Measurements from ENCODE around the gene SUSD5.
"Not testable (repeated sequence)": the region's sequence is repeated elsewhere in the genome, so short reads cannot be mapped to it uniquely, and the experiment has no call there.

SUSD5 gene

DNA sequence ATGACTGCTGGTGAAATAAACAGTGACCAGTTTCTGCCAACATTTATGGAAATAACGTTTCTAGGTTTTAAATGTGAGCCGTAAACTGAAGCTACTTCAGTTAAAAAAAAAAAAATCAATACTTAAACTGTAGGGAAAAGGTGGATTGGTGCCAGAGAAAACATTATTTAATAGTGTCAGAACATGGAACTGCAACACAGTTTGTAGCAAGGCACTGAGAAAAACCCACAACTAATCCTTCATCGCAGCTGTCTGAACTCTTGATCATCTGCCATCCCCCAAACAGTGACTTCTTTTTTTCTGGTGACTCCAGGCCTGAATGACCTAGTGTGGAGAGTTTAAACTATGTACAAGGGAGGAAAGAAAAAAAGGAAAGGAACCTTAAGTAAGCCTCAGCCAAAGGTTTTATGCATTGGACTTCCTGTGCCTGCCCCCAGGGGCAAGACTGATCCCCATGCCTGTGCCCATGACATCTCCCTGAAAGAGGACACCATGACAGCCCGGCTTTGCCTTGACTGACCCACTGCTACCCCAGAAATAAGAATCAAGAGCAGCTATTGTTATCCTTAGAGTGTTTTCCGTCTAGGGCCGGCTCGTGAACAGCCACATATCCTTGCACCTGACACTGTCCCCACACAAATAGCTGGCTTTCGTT lies 71.7 kb downstream of the SUSD5 start:
- DNase-seq = no peak

DNA sequence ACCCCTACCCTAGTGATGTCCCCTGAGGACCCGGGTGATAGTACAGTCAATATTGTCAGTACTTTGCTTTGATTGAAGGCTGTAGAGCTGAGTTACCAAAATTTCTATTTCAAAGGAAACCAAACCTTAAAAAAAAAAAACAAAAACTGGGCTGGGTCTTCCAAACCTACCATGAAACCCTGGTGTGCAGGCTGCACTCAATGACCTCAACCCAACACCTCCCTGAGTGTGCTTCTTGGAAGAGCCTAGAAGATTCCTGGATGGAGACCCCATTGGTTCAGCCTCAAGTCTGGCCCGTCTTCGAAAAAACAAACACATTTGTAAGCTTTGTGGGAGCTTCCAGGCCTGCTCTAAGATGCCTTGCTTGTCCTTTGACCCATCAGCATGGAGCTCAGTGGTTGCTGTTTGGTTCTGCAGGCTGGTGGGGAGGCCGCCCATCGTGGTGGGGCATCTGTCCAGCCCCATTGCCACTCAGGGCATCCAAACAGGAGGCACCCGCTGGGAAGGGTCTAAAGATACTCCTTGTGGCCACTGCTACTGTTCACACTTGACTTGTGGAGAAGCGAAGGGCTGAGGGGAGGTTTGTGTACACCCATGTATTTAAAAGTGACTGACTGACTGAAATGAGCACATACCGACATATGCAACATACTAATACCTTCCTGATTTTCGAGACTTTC lies 72.6 kb downstream of the SUSD5 start:
- no peak for DNase-seq

GRCh38 chr3:33145221-33145900 lies 73.2 kb downstream of the SUSD5 start:
- DNase-seq = no peak

DNA sequence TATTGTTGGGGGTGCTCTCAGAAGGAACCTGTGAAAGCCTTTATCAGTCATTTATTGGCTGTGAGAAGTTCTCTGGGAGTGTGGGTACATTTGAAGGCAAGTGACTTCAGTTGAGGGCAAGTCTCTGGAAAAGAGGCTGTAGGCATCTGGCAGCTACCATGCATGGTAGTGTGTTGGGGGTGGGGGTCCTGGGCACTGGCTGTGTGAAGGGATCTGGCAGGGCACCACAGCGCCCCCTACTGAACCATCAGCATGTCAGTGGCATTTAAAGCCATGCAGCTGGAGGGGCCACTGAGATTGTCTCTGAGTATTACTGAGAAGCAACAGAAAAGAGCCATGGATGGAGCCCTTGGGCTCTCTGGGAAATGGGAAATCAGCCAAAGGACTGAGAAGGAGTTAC lies 74.2 kb downstream of the SUSD5 start:
- DNase-seq = peak; percentile 17

GRCh38 chr3:33141006-33141405 lies 77.6 kb downstream of the SUSD5 start:
- no peak for DNase-seq

GRCh38 chr3:33139996-33140395 lies 78.6 kb downstream of the SUSD5 start:
- DNase-seq = no peak

DNA sequence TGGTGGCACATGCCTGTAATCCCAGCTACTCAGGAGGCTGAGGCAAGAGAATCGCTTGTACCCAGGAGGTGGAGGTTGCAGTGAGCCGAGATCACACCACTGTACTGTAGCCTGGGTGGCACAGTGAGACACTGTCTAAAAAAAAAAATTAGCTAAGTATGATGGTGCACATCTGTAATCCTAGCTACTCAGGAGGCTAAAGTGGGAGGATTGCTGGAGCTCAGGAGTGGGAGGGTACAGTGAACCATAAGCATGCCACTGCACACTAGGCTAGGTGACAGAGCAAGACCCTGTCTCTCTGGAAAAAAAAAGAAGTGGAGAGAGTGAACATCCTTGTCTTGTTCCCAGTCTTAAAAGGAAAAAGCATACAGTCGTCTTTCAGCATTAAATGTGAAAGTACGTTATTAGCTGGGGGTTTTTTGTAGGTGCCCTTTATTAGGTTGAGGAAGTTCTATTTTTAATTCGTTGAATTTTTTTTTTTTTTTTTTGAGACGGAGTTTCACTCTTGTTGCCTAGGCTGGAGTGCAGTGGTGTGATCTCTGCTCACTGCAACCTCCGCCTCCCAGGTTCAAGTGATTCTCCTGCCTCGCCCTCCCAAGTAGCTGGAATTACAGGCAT lies 79.5 kb downstream of the SUSD5 start:
- not testable (repeated sequence) for DNase-seq

GRCh38 chr3:33137691-33138090 lies 80.9 kb downstream of the SUSD5 start:
- no peak for DNase-seq

DNA sequence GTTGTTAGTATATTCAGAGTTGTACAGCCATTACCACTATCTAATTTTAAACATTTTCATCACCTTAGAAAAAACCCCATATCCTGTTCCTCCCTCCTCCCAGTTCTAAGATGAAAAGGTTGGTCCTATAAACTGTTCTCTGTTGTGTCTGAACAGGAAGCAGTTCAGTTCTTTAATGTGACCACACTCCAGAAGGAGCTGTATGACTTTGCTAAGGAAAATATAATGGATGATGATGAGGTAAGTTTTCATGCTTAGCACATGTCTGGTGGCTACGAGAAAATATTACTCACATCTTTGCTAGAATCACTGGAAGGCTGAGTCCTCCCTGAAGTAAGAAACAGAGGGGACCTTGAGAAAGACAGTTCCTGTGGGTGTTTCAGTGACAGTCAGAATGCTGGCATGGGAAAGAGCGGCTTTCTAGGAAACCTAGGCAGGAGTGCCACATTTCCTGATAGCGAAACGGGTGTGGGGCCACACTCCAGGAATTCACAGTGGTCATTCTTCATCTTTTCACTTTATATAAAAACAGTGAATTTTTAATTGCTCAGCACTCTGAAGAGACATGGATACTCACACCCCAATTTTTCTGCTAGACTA lies 84.5 kb downstream of the SUSD5 start:
- no peak for DNase-seq

DNA sequence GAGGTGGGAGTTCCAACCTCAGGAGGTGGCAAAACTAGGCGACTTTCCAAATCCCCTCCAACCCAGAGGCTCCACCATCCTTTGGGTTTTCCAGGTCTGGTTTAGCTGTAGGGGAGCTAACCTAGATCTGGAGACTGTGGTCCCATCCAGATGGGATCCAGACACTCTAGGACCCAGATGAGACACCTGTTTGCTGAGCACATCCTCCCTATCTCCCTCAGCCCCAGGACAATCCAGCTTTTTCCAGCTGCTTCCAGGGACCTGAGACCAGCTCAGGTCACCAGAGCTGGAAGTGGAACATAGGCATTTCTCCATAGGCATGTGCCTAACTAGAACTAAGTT lies 86.6 kb downstream of the SUSD5 start:
- DNase-seq = no peak

DNA sequence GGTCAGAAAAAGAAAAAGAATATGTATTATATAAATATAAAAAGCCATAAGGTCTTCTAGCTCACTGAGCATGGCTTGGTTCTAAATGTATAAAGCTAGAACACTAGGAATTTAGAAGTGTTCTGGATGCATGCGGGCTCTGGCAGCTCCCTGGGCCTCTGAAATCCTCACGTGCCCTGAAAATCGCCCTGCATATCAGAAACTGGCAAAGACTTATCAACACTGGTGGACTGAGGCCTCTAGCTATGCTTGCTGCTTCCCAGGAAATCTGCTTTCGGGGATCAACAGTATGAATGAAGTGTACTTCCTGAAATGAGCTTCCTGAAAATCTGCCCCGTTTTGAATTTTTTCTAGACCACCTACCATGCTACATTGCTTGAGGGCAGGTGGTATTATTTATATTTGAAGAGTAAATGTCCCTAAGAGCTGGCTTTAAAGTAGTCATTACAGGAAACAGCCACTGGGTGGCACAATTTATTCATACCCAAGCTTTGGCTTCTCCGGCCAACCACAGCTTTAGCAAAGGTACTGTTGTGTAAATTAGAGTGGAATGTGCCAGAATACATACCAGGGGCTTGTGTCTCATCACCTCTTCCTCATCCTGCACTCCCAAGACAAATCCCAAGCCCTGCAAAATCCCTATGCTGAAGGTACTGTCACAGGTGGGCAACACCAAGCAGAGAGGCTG lies 87.1 kb downstream of the SUSD5 start:
- peak; percentile 48 for DNase-seq

DNA sequence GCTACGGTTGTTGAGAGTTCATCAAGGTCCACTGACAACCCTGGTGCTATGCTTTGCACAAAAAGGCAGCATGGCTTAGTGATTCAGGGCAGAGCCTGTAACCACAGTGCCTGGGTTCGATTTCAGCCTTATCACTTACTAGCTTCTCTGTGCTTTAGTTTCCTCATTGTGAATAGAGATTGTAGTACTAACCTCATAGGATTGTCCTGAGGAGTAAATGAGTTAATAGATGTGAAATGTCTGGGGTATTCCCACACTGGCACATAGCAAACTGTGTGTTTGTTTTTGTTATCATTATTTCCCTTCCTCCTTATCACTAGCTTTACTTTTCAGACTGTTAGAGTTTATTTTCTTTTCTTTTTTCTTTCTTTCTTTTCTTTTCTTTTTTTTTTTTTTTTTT lies 88.5 kb downstream of the SUSD5 start:
- DNase-seq = no peak

DNA sequence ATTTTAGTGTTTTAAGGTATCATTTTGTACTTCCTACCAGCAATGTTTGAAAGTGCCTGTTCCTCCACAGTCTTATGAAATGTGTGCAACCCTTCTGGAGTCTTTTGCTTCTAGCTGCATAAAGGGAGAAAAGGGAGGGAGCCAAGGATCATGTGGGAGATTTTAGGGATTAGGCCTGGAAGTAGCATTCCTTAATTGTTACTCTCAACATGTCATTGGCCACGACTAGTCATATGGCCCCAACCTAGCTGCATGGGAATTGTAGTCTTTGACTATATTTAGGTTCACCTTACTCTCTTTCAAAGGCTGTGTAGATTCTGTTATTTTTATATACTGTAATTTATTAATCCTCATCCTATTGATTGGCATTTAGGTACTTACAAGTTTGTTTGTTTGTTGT lies 89.9 kb downstream of the SUSD5 start:
- no peak for DNase-seq

GRCh38 chr3:33125840-33126239 lies 92.8 kb downstream of the SUSD5 start:
- DNase-seq = no peak

GRCh38 chr3:33124638-33125037 lies 94.0 kb downstream of the SUSD5 start:
- no peak for DNase-seq

- DNase-seq = no peak
Observed at GRCh38 chr3:33122991-33123390, 95.6 kb downstream of the SUSD5 start.

- no peak for DNase-seq
Observed at GRCh38 chr3:33119891-33120290, 98.7 kb downstream of the SUSD5 start.

DNA sequence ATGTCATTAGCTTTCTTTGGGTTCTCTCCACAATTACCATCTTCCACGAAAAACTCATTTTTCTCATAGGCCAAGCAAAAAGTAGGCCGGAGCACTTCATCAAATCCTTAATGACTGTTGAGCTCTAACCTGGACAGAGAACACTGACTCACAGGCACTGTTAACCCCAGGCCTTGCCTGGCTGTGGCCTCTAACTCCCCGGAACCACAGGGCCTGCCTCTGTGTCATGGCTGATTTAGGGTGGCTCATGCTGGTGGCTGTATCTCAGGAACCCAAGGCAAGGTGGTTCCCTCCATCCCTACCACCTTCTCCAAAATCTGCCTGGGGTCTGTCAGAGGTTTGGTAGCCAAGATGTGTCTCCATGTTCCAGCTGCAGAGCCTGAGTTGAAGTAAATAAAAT lies 101.1 kb downstream of the SUSD5 start:
- DNase-seq = no peak

DNA sequence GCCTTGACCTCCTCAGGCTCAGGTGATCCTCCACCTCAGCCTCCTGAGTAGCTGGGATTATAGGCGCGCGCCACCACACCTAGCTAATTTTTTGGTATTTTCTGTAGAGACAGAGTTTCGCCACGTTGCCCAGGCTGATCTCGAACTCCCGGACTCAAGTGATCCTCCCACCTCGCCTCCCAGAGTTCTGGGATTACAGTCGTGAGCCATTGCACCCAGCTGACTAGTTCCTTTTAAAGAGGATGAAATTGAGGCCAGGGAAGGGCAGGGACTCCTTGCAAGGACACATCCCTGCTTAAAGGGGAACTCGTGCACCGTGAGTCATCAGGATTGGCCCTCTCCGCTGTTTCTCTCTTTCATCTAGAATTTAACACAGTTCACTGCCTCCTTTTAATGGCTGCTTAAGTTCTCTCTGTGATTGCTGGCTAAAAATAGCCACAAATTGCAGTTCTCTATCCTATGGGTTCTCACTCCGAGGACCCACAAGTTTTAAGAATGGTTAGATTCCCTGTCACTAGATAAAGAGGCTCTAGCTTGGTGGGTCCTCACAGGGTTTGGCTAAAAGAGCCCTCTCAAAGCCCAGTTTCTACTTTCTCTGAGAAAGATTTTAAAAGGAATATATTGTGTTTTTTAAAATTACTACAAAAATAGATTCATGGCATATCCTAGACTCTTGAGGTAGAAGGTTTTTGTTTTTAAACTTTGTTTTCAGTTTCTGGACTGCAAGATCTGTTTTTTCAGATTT lies 103.4 kb downstream of the SUSD5 start:
- DNase-seq = peak; percentile 30

DNA sequence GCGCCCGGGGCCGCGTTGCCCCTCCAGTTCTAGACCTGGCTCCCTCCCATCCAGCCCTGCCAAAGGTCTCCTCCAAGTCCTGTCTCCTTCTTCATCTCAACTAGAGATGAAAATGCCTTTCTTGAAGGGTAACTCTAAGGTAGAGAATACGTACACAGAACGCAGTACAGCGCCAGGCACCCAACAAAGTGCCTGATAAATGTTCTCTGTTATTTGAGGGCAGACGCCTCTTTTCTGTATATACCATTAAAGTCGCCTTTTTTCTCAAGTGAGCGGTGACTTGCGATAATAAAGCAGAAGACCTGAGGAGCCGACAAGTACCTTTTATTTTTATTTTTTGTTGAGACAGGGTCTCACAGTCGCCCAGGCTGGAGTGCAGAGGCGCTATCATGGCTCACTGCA lies 104.0 kb downstream of the SUSD5 start:
- no peak for DNase-seq

DNA sequence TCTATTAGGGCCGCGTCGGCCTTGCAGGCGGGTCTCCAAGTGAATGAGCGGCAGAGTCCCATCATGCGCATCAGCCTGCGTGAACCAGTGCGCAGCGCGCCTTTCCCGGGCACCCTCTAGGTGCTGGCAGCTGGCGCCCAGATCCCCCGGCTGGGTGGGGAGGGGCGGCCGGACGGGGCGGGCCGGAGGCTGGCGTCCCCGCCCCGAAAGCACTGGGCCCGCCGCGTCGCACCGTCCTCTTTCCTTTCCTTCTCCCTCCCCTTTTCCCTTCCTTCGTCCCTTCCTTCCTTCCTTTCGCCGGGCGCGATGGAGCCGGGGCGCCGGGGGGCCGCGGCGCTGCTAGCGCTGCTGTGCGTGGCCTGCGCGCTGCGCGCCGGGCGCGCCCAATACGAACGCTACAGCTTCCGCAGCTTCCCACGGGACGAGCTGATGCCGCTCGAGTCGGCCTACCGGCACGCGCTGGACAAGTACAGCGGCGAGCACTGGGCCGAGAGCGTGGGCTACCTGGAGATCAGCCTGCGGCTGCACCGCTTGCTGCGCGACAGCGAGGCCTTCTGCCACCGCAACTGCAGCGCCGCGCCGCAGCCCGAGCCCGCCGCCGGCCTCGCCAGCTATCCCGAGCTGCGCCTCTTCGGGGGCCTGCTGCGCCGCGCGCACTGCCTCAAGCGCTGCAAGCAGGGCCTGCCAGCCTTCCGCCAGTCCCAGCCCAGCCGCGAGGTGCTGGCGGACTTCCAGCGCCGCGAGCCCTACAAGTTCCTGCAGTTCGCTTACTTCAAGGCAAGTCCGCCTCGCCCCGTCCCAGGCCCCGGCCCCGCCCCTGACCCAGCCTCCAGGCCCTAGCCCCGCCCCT lies 104.6 kb downstream of the SUSD5 start, which contains the start of gene CRTAP:
TSS of gene CRTAP (plus strand) at position 243 of the 850 bp plus-strand sequence. CDS start at position 307, 64 bp downstream.
- DNase-seq = peak; percentile 90
